HEK293 (cell line): ENCODE measurements around the gene DCLK3.

Experiments used
- AEBP2 ChIP-seq: fragments of 450-650 bp; formaldehyde crosslinking; IDR thresholded peaks from 2 replicates; pipeline ENCODE4 v1.5.1; 2016; ENCODE audit warnings: missing biosample characterization, missing genetic modification characterization, borderline replicate concordance
- ZNF248 ChIP-seq: fragments of 450-650 bp; formaldehyde crosslinking; IDR thresholded peaks from 2 replicates; pipeline ENCODE4 v1.5.1; 2017; ENCODE audit warnings: missing biosample characterization, missing genetic modification characterization
- ZNF280D ChIP-seq: fragments of 450-650 bp; formaldehyde crosslinking; IDR thresholded peaks from 2 replicates; pipeline ENCODE4 v1.5.1; 2016; ENCODE audit warnings: missing biosample characterization, missing genetic modification characterization
- ZNF510 ChIP-seq: fragments of 450-650 bp; formaldehyde crosslinking; IDR thresholded peaks from 2 replicates; pipeline ENCODE4 v1.5.1; 2018; ENCODE audit warnings: mild to moderate bottlenecking, missing genetic modification characterization, missing biosample characterization; ENCODE audit not compliant: insufficient replicate concordance

- TF ChIP-seq ZNF510 (tag by site-specific recombination) (no peak), AEBP2 (no peak), ZNF280D (no peak), ZNF248 (tag by site-specific recombination) (no peak)
Observed at GRCh38 chr3:36771931-36772330, 7.6 kb upstream of the DCLK3 start.
